RWPE2 (cell line): ENCODE results near the gene PARVG.

Experiments used
- ATAC-seq: fragments of 200-7000 bp; cut with Tn5 transposase; 3 replicates; pipeline ENCODE4 v1.9.1; 2021; ENCODE audit warnings: low read depth
- DNase-seq: peaks from one replicate; pipeline ENCODE4 v3.0.0-alpha.2; 2020; ENCODE audit warnings: low spot score
- H3K27ac ChIP-seq: fragments of 450-650 bp; 2 replicates; pipeline ENCODE4 v1.5.1; 2017; ENCODE audit warnings: mild to moderate bottlenecking; ENCODE audit not compliant: poor library complexity, severe bottlenecking
- H3K27me3 ChIP-seq: fragments of 250-450 bp; sonication (Bioruptor Pico); 2 replicates; pipeline ENCODE4 v1.5.1; 2021; ENCODE audit warnings: mild to moderate bottlenecking, moderate library complexity; ENCODE audit not compliant: insufficient read depth, poor library complexity, severe bottlenecking
- H3K36me3 ChIP-seq: fragments of 250-450 bp; sonication (Bioruptor Pico); 2 replicates; pipeline ENCODE4 v1.5.1; 2020; ENCODE audit warnings: low read depth, mild to moderate bottlenecking, moderate library complexity
- H3K4me1 ChIP-seq: fragments of 250-450 bp; sonication (Bioruptor Pico); 2 replicates; pipeline ENCODE4 v1.5.1; 2021; ENCODE audit warnings: mild to moderate bottlenecking, moderate library complexity; ENCODE audit not compliant: insufficient read depth, poor library complexity, severe bottlenecking
- H3K4me3 ChIP-seq: fragments of 250-450 bp; sonication (Bioruptor Pico); 2 replicates; pipeline ENCODE4 v1.5.1; 2021; ENCODE audit warnings: mild to moderate bottlenecking, moderate library complexity; ENCODE audit not compliant: severe bottlenecking
- H3K9me3 ChIP-seq: fragments of 250-450 bp; sonication (Bioruptor Pico); 2 replicates; pipeline ENCODE4 v1.5.1; 2021; ENCODE audit warnings: mild to moderate bottlenecking, moderate library complexity; ENCODE audit not compliant: severe bottlenecking
- CTCF ChIP-seq: fragments of 450-650 bp; IDR thresholded peaks from one replicate; pipeline ENCODE4 v1.5.1; 2017; ENCODE audit warnings: mild to moderate bottlenecking, moderate library complexity; ENCODE audit not compliant: poor library complexity, severe bottlenecking

The PARVG gene

DNA sequence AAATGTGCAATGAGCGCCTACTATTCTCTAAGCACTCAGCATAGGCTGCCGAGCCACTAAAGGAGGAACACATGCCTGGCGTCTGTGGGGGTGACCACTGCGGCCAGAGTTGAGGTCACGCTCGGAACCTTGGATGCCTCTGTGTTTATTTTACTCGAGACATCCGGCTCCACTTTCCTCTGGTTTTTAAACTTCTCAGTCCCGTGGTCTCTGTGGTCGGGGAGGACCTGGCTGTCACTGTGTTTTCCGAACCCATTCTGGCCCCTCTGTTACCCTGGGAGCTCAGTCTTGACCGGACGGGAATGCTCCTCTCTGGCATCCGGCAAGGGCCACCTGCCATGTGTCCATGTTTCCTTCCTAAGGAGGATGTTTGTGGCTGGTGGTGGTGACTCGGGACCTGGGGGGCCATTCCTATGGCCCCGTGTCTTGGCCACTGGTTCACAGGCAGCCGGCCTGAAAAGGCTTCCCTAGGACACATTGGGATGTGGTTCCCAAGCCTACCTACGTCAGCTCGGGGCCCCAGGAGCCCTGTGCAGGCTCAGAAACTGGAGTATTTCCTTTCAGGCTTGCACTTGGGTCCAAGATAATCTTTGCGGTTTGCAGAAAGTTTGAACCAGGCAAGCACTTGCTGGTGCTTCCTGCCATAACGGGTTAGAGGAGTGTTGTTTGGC lies 46.7 kb upstream of the PARVG start:
- ATAC-seq (no peak), DNase-seq (no peak)
- Histone ChIP-seq H3K27ac (no peak overlapping the region), H3K4me3 (no peak overlapping the region), H3K36me3 (no peaks in the 10 kb centered on the region; the same call in 1 of the 2 replicates), H3K27me3 (no peaks in the 10 kb centered on the region), H3K4me1 (no peaks in the 10 kb centered on the region), H3K9me3 (no peaks in the 10 kb centered on the region)
- no peak for TF ChIP-seq CTCF

GRCh38 chr22:44136112-44136511 lies 44.6 kb upstream of the PARVG start:
- ATAC-seq (no peak), DNase-seq (no peak)
- Histone ChIP-seq H3K36me3 (no peaks in the 10 kb centered on the region; the same call in 1 of the 2 replicates), H3K27me3 (no peaks in the 10 kb centered on the region), H3K27ac (no peak overlapping the region), H3K4me3 (no peak overlapping the region), H3K9me3 (no peaks in the 10 kb centered on the region), H3K4me1 (no peaks in the 10 kb centered on the region)
- TF ChIP-seq CTCF, result no peak

GRCh38 chr22:44136786-44137185 lies 43.9 kb upstream of the PARVG start:
- no peak for ATAC-seq
- TF ChIP-seq CTCF, result no peak

DNA sequence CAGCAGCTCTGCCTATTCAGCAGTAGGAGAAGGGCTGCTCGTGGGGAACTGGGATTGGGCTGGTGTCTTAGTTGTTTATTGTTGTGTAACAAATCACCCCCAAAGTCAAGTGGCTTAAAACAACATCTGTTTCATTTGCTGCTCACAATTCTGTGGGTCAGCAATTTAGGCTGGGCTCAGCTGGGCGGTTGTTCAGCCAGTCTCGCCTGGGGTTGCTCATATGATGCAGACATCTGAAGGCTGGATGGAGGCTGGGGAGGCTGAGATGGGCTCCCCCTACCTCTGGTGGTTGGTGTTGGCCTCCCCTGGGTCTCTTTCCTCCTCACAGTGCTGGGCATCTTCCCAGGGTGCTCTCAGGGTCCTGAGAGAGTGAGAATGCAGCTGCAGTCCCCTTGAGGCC lies 43.3 kb upstream of the PARVG start:
- Histone ChIP-seq H3K4me3 (no peak overlapping the region), H3K27me3 (no peaks in the 10 kb centered on the region), H3K27ac (no peak overlapping the region), H3K4me1 (no peaks in the 10 kb centered on the region), H3K9me3 (no peaks in the 10 kb centered on the region), H3K36me3 (no peaks in the 10 kb centered on the region; the same call in 1 of the 2 replicates)
- ATAC-seq (no peak), DNase-seq (no peak)
- no peak for TF ChIP-seq CTCF

More at GRCh38 chr22:44136786-44137185, 43.9 kb upstream of the PARVG start:
- DNase-seq, result no peak
- Histone ChIP-seq H3K27ac (no peak overlapping the region), H3K4me1 (no peaks in the 10 kb centered on the region), H3K9me3 (no peaks in the 10 kb centered on the region), H3K27me3 (no peaks in the 10 kb centered on the region), H3K36me3 (no peaks in the 10 kb centered on the region; the same call in 1 of the 2 replicates), H3K4me3 (no peak overlapping the region)

- no peak for TF ChIP-seq CTCF
- no peaks in the 10 kb centered on the region; the same call in 1 of the 2 replicates for H3K36me3 ChIP-seq
Measured at GRCh38 chr22:44139773-44140172, 41.0 kb upstream of the PARVG start.

More at GRCh38 chr22:44139773-44140172, 41.0 kb upstream of the PARVG start:
- no peaks in the 10 kb centered on the region for H3K9me3 ChIP-seq
- no peak for DNase-seq
- no peaks in the 10 kb centered on the region for H3K27me3 ChIP-seq
- no peak for ATAC-seq
- no peak overlapping the region for H3K4me3 ChIP-seq
- no peaks in the 10 kb centered on the region for H3K4me1 ChIP-seq
- no peak overlapping the region for H3K27ac ChIP-seq
